H1 (cell line): ENCODE data around the gene FMN2. TPM values are rescaled to one million over a fixed set of nuclear protein-coding genes. Genes with fewer than 3 reads are reported as not detected.

Experiments
- CTCF ChIA-PET: fragments of 300-600 bp; sonication (Branson Sonifier 250); formaldehyde crosslinking; loops from one replicate; lab custom pipeline; 2021; ENCODE audit not compliant: partially characterized antibody; lab: Charles Lee
- POLR2A ChIA-PET: fragments of 300-600 bp; sonication (Branson Sonifier 250); formaldehyde crosslinking; loops from one replicate; lab custom pipeline; 2021; ENCODE audit warnings: inconsistent platforms; ENCODE audit not compliant: partially characterized antibody; lab: Charles Lee
- DNase-seq, 2 experiments: peaks; one replicate each; pipeline versions ENCODE4 v3.0.0 to v3.0.0-alpha.2; 2010 to 2022; ENCODE audit warnings: low spot score in 2 of 2, low read depth in 1 of 2, mixed read lengths in 1 of 2
- FAIRE-seq: peaks from 2 replicates; lab custom pipeline; 2011; peaks lifted over from hg19 to GRCh38; lab: Jason Lieb, UNC
- H2AFZ ChIP-seq: 2 replicates; pipeline ENCODE4 v1.8.1; 2012; ENCODE audit warnings: low read length, inconsistent platforms
- H2AK5ac ChIP-seq: 2 replicates; pipeline ENCODE4 v1.6.1; 2013; ENCODE audit warnings: low read depth, low read length
- H2BK120ac ChIP-seq: replicated peaks from 2 replicates; pipeline ENCODE3; 2013; ENCODE audit warnings: low read depth, low read length, inconsistent platforms
- H2BK12ac ChIP-seq: 2 replicates; pipeline ENCODE4 v1.6.1; 2013; ENCODE audit warnings: low read depth, low read length
- H2BK15ac ChIP-seq: 2 replicates; pipeline ENCODE4 v1.6.1; 2013; ENCODE audit warnings: low read length
- H2BK20ac ChIP-seq: 2 replicates; pipeline ENCODE4 v1.6.1; 2013; ENCODE audit warnings: low read length
- H2BK5ac ChIP-seq: 2 replicates; pipeline ENCODE4 v1.6.1; 2013; ENCODE audit warnings: low read depth, low read length
- H3K14ac ChIP-seq: 2 replicates; pipeline ENCODE4 v1.6.1; 2013; ENCODE audit warnings: inconsistent platforms; ENCODE audit not compliant: insufficient read length
- H3K18ac ChIP-seq: 2 replicates; pipeline ENCODE4 v1.6.1; 2013; ENCODE audit warnings: low read length; ENCODE audit errors: extremely low read depth
- H3K23ac ChIP-seq: 2 replicates; pipeline ENCODE4 v1.6.1; 2013; ENCODE audit warnings: inconsistent platforms; ENCODE audit not compliant: insufficient read length
- H3K23me2 ChIP-seq: 2 replicates; pipeline ENCODE4 v1.6.1; 2013; ENCODE audit warnings: low read depth, low read length
- H3K27ac ChIP-seq: 2 replicates; pipeline ENCODE4 v1.6.1; 2011; ENCODE audit warnings: low read depth, low read length, inconsistent platforms
- H3K27me3 ChIP-seq, 4 experiments: replicated peaks in 1 of 4; 1 replicate in 1 of 4; 2 replicates in 3 of 4; pipeline versions ENCODE4 v1.6.1 to v1.8.1; 2011 to 2013; ENCODE audit warnings: low read length in 3 of 4, mild to moderate bottlenecking in 3 of 4, inconsistent platforms in 2 of 4, mixed read lengths in 2 of 4, moderate library complexity in 1 of 4; ENCODE audit not compliant: control insufficient read depth in 3 of 4, insufficient read depth in 3 of 4; ENCODE audit errors: extremely low read depth in 1 of 4
- H3K36me3 ChIP-seq, 4 experiments: 2 replicates each; pipeline versions ENCODE4 v1.6.1 to v1.8.1; 2011 to 2013; ENCODE audit warnings: mild to moderate bottlenecking in 4 of 4, low read length in 3 of 4, moderate library complexity in 2 of 4, control low read depth in 1 of 4, inconsistent platforms in 1 of 4; ENCODE audit not compliant: insufficient read depth in 4 of 4, control insufficient read depth in 2 of 4
- H3K4ac ChIP-seq: replicated peaks from 2 replicates; pipeline ENCODE3; 2013; ENCODE audit warnings: low read length, low read depth, mixed read lengths, inconsistent platforms; ENCODE audit not compliant: insufficient read length
- H3K4me1 ChIP-seq, 4 experiments: replicated peaks in 1 of 4; 1 replicate in 1 of 4; 2 replicates in 3 of 4; pipeline versions ENCODE4 v1.6.1 to v1.8.1; 2011 to 2013; ENCODE audit warnings: low read length in 3 of 4, inconsistent platforms in 2 of 4, mixed read lengths in 1 of 4; ENCODE audit not compliant: insufficient read depth in 4 of 4, control insufficient read depth in 3 of 4
- H3K4me2 ChIP-seq, 2 experiments: 2 replicates each; pipeline versions ENCODE4 v1.6.1 to v1.8.1; 2011 to 2013; ENCODE audit warnings: low read depth in 2 of 2, low read length in 2 of 2, control low read depth in 1 of 2, inconsistent platforms in 1 of 2, mild to moderate bottlenecking in 1 of 2; ENCODE audit not compliant: insufficient read depth in 1 of 2
- H3K4me3 ChIP-seq, 4 experiments: fragments of 200-600, 300-600 bp in 1 of 4; sonication (generic), shearing (Covaris generic), sonication (Bioruptor Twin) in 1 of 4; 2 replicates each; pipeline versions ENCODE4 v1.5.1 to v1.8.1; 2011 to 2016; ENCODE audit warnings: low read length in 4 of 4, low read depth in 3 of 4, control low read depth in 2 of 4, inconsistent platforms in 2 of 4, mild to moderate bottlenecking in 2 of 4, mixed read lengths in 1 of 4, moderate library complexity in 1 of 4; ENCODE audit not compliant: insufficient read depth in 2 of 4; ENCODE audit errors: extremely low read depth in 1 of 4
- H3K56ac ChIP-seq: replicated peaks from 2 replicates; pipeline ENCODE3; 2013; ENCODE audit warnings: low read depth, mild to moderate bottlenecking, mixed read lengths, low read length, inconsistent platforms; ENCODE audit not compliant: insufficient read length
- H3K79me1 ChIP-seq: 2 replicates; pipeline ENCODE4 v1.6.1; 2013; ENCODE audit warnings: low read depth, low read length, control low read depth
- H3K79me2 ChIP-seq, 2 experiments: 2 replicates each; pipeline versions ENCODE4 v1.6.1 to v1.8.1; 2012 to 2013; ENCODE audit warnings: low read length in 2 of 2, mild to moderate bottlenecking in 2 of 2, inconsistent platforms in 1 of 2; ENCODE audit not compliant: insufficient read depth in 2 of 2, control insufficient read depth in 1 of 2
- H3K9ac ChIP-seq, 4 experiments: replicated peaks in 1 of 4; 1 replicate in 1 of 4; 2 replicates in 3 of 4; pipeline versions ENCODE4 v1.6.1 to v1.8.1; 2011 to 2013; ENCODE audit warnings: low read depth in 3 of 4, low read length in 3 of 4, control low read depth in 2 of 4, mild to moderate bottlenecking in 2 of 4, moderate library complexity in 2 of 4, inconsistent platforms in 1 of 4; ENCODE audit errors: extremely low read depth in 1 of 4
- H3K9me3 ChIP-seq, 2 experiments: 2 replicates each; pipeline versions ENCODE4 v1.6.1 to v1.8.1; 2012 to 2013; ENCODE audit warnings: mild to moderate bottlenecking in 2 of 2, moderate library complexity in 2 of 2, control low read depth in 1 of 2, inconsistent platforms in 1 of 2, low read depth in 1 of 2, low read length in 1 of 2, mixed read lengths in 1 of 2; ENCODE audit not compliant: insufficient read depth in 2 of 2
- H4K20me1 ChIP-seq, 2 experiments: replicated peaks in 1 of 2; 2 replicates each; pipeline versions ENCODE3 to v1.8.1; 2011 to 2013; ENCODE audit warnings: inconsistent platforms in 2 of 2, low read length in 2 of 2, mild to moderate bottlenecking in 1 of 2; ENCODE audit not compliant: insufficient read depth in 2 of 2, control insufficient read depth in 1 of 2
- H4K5ac ChIP-seq: 2 replicates; pipeline ENCODE4 v1.6.1; 2013; ENCODE audit warnings: low read length, low read depth, mixed read lengths, inconsistent platforms; ENCODE audit not compliant: insufficient read length
- H4K8ac ChIP-seq: 2 replicates; pipeline ENCODE4 v1.8.0; 2013; ENCODE audit warnings: mild to moderate bottlenecking, moderate library complexity, low read length, inconsistent platforms; ENCODE audit not compliant: insufficient read depth; ENCODE audit errors: extremely low read depth
- H4K91ac ChIP-seq: replicated peaks from 2 replicates; pipeline ENCODE3; 2013; ENCODE audit warnings: low read length, mixed read lengths, inconsistent platforms; ENCODE audit not compliant: insufficient read length
- KDM5A ChIP-seq: fragments of 200-600 bp; IDR thresholded peaks from 2 replicates; pipeline ENCODE4 v1.7.1; 2012; ENCODE audit warnings: mild to moderate bottlenecking, low read length, inconsistent platforms, mixed read lengths
- WGBS, 2 experiments: shearing (Covaris generic) in 1 of 2; methylation state at CpG; one replicate each; pipeline versions ENCODE4 v1.1.6 to v1.1.7; 2013 to 2015; ENCODE audit warnings: low lambda C conversion rate in 2 of 2, mixed read lengths in 2 of 2, inconsistent platforms in 1 of 2, low coverage in 1 of 2, missing lambda C conversion rate in 1 of 2; ENCODE audit not compliant: insufficient replicate concordance in 2 of 2, insufficient coverage in 1 of 2, insufficient read length in 1 of 2; ENCODE audit errors: extremely low coverage in 1 of 2, missing lambda C conversion rate in 1 of 2; 5-methylcytosine and 5-hydroxymethylcytosine counted together
- polyA plus RNA-seq, 7 experiments: library from polyadenylated mRNA; depleted of rRNA in 3 of 7; stranded (reverse) in 5 of 7; unstranded in 2 of 7; fragments of >200 nt in 5 of 7; fragments of 200-250 nt in 2 of 7; gene quantifications; 1 replicate in 5 of 7; 2 replicates in 1 of 7; 4 replicates in 1 of 7; pipeline versions ENCODE4 v1.2.1 to v1.2.3, GENCODE V29; 2011 to 2013; ENCODE audit warnings: missing spikeins in 2 of 7, mixed read lengths in 2 of 7
- total RNA-seq: library from RNA; stranded (reverse); fragmentation: NEBNext Ultra II Directional; extraction: Animal tissue kit (Norgen Biotek cat#: 25700); gene quantifications from 2 replicates; pipeline ENCODE4 v1.2.1, GENCODE V29; 2021

Gene FMN2
- total and polyA plus RNA-seq, 2 of the 8 experiments (the other 6 are each of a cell fraction or from before 2014, with no cell fraction given): 0.83 to 2.0 TPM

- no peak overlapping the region for H3K4me2 ChIP-seq
- no peaks in the 10 kb centered on the region for H3K36me3 ChIP-seq
- no peaks in the 10 kb centered on the region for H3K79me1 ChIP-seq
- no peak overlapping the region for H3K23ac ChIP-seq
- no peak overlapping the region for H4K91ac ChIP-seq
- no peaks in the 10 kb centered on the region for H3K23me2 ChIP-seq
- no peak overlapping the region for H2BK12ac ChIP-seq
- no peaks in the 10 kb centered on the region for H4K20me1 ChIP-seq
- CTCF ChIA-PET: interaction anchor here (1.1 kb wide), 1 partner anchor 13 kb away, joined by 3 read pairs; no protein-coding TSS in a partner anchor
- H2BK15ac ChIP-seq: no peak overlapping the region
- H3K79me2 ChIP-seq: no peaks in the 10 kb centered on the region
- no peak overlapping the region for H2AFZ ChIP-seq
- H3K27me3 ChIP-seq: no peaks in the 10 kb centered on the region
- H2BK120ac ChIP-seq: no peak overlapping the region
- no peak overlapping the region for H3K14ac ChIP-seq
- FAIRE-seq: no peak
- H3K4me1 ChIP-seq: no peaks in the 10 kb centered on the region
- POLR2A ChIA-PET: no interaction called here
- no peak overlapping the region for H3K56ac ChIP-seq
- H3K9me3 ChIP-seq: no peaks in the 10 kb centered on the region
- no peak overlapping the region for H2BK5ac ChIP-seq
- H2AK5ac ChIP-seq: no peak overlapping the region
- no peak overlapping the region for H3K4me3 ChIP-seq
- no peak overlapping the region for H4K8ac ChIP-seq
- H2BK20ac ChIP-seq: no peak overlapping the region
- H4K5ac ChIP-seq: no peak overlapping the region
- H3K9ac ChIP-seq: no peak overlapping the region
- TF ChIP-seq KDM5A: no peak
- 89% methylated on average over 4 of the region's 4 CpGs; no CpG with 5 or more reads in 1 of the 2 experiments for WGBS, 2 experiments
- DNase-seq: no peak
- H3K4ac ChIP-seq: no peak overlapping the region
- no peak overlapping the region for H3K27ac ChIP-seq
- no peak overlapping the region for H3K18ac ChIP-seq
These were observed 165.3 kb downstream of the FMN2 start for GRCh38 chr1:240256836-240257503.
